Prostate gland (tissue), 2 donors: ENCODE results near the gene EPN3.

ENCODE experiments used
- CTCF ChIP-seq, 4 experiments: fragments of 200-600 bp in 2 of 4; fragments of 450-650 bp in 2 of 4; sonication (generic) in 2 of 4; IDR thresholded peaks; 1 replicate in 3 of 4; 2 replicates in 1 of 4; pipeline ENCODE4 v1.5.1; 2016 to 2019; ENCODE audit warnings: antibody characterized with exemption in 4 of 4, mild to moderate bottlenecking in 2 of 4, moderate library complexity in 2 of 4
- POLR2A ChIP-seq: fragments of 450-650 bp; IDR thresholded peaks from one replicate; pipeline ENCODE4 v1.6.1; 2016; ENCODE audit warnings: antibody characterized with exemption, mild to moderate bottlenecking
- POLR2AphosphoS5 ChIP-seq: sonication (generic); formaldehyde crosslinking; IDR thresholded peaks from one replicate; pipeline ENCODE4 v1.6.1; 2017; ENCODE audit warnings: antibody characterized with exemption

DNA sequence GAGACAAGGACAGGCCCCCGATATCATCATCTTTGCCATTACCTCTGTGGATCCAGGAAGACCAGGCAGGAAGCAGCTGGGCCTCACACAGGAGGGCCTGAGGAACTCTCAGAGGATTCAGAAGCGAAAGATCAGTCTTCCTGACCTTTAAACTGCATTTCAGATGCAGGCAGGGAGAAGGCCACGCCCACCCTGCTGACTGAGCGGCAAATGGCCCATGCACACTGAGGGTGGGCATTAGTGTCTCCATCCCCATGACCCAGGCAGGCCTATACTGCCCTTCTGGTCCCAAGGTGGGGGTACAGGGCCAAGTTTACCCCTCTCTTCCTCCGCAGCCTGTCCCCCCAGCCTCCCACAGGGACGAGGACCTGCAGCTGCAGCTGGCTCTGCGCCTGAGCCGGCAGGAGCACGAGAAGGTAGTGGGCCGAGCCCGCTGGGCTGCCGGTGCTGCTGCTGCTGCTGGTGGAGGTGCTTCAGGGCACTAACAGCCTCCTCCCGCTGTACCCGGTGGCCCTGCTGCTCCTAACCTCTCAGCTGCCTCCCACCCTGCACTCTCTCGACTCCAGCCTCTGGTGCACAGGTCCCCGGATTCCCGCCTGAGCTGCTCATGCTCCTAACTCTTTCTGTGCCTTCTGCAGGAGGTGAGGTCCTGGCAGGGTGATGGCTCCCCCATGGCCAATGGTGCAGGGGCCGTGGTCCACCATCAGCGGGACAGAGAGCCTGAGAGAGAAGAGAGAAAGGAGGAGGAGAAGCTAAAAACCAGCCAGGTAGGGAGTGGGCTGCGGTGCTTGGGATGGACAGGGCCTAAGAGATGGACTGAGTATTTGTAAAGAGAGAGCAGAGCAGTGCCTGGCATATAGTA, 6.2 kb downstream of the EPN3 start:
- TF ChIP-seq CTCF (IDR thresholded peaks at IDR 0.05) (no peak), POLR2A (no peak), POLR2AphosphoS5 (no peak)
